Vagina (tissue), 2 donors: ENCODE measurements around the gene ADCY7. TPM values are rescaled to one million over a fixed set of nuclear protein-coding genes. Genes with fewer than 3 reads are reported as not detected.

Experiments
- DNase-seq, 2 donors: peaks; one replicate each; pipeline ENCODE4 v3.0.0-alpha.2; 2017; ENCODE audit errors: extremely low spot score in 2 of 2
- H3K27ac ChIP-seq: fragments of 200-600 bp; sonication (generic); one replicate; pipeline ENCODE4 v1.5.1; 2019
- H3K27me3 ChIP-seq: fragments of 200-600 bp; sonication (generic); one replicate; pipeline ENCODE4 v1.5.1; 2019
- H3K36me3 ChIP-seq, 2 donors: fragments of 200-600 bp; sonication (generic); one replicate each; pipeline ENCODE4 v1.5.1; 2017 to 2019
- H3K4me1 ChIP-seq: fragments of 200-600 bp; sonication (generic); one replicate; pipeline ENCODE4 v1.5.1; 2019
- H3K4me3 ChIP-seq, 2 donors: fragments of 200-600 bp; sonication (generic); 1 replicate in 1 of 2; 2 replicates in 1 of 2; pipeline ENCODE4 v1.5.1; 2016 to 2019
- H3K9me3 ChIP-seq: fragments of 200-600 bp; sonication (generic); one replicate; pipeline ENCODE4 v1.5.1; 2019
- CTCF ChIP-seq, 3 experiments: fragments of 450-650 bp in 2 of 3; fragments of 200-600 bp in 1 of 3; sonication (generic) in 1 of 3; IDR thresholded peaks; one replicate each; pipeline ENCODE4 v1.5.1; 2017 to 2019; ENCODE audit warnings: antibody characterized with exemption in 3 of 3, mild to moderate bottlenecking in 2 of 3, moderate library complexity in 2 of 3
- POLR2A ChIP-seq, 2 donors: fragments of 450-650 bp; IDR thresholded peaks; one replicate each; pipeline ENCODE4 v1.6.1; 2017; ENCODE audit warnings: antibody characterized with exemption in 2 of 2, mild to moderate bottlenecking in 2 of 2, moderate library complexity in 2 of 2
- POLR2AphosphoS5 ChIP-seq, 2 donors: sonication (generic); formaldehyde crosslinking; IDR thresholded peaks; one replicate each; pipeline ENCODE4 v1.9.0; 2017; ENCODE audit warnings: antibody characterized with exemption in 2 of 2, mild to moderate bottlenecking in 2 of 2, low read depth in 1 of 2; ENCODE audit not compliant: insufficient read depth in 1 of 2
- intact Hi-C: fragments of 100-400 bp; cut with DNase I; formaldehyde crosslinking; loops from one replicate; pipeline ENCODE4 v1.15.1; 2023
- total RNA-seq: library from RNA; depleted of rRNA; stranded (reverse); fragments of >200 nt; gene quantifications from one replicate; pipeline ENCODE4 v1.2.3, GENCODE V29; 2016

Gene ADCY7
- total RNA-seq, 1 donor from 2014 or later, result 18.9 TPM

- Histone ChIP-seq H3K36me3 (no peaks in the 10 kb centered on the region), H3K9me3 (no peaks in the 10 kb centered on the region), H3K4me1 (peaks cover 4% of the 10 kb centered on the region), H3K27ac (peak overlapping the region; percentile 33), H3K27me3 (no peaks in the 10 kb centered on the region), H3K4me3 (peak overlapping the region; percentile 3 to 24)
- intact Hi-C loops, result no loop called here
- TF ChIP-seq POLR2A (IDR thresholded peaks at IDR 0.05), result no peak
- TF ChIP-seq CTCF (IDR thresholded peaks at IDR 0.05), result no peak
- TF ChIP-seq POLR2AphosphoS5 (IDR thresholded peaks at IDR 0.05; ENCODE audit: insufficient read depth in 1 of 2, low read depth in 1 of 2), result no peak
- no peak for DNase-seq
These were observed 7.6 kb downstream of the ADCY7 start for GRCh38 chr16:50273888-50274325.

- peak overlapping the region; percentile 48 for H3K27ac ChIP-seq
- no peaks in the 10 kb centered on the region for H3K36me3 ChIP-seq
- no peaks in the 10 kb centered on the region for H3K9me3 ChIP-seq
- DNase-seq, result no peak
- H3K27me3 ChIP-seq, result no peaks in the 10 kb centered on the region
- intact Hi-C loops, result no loop called here
- TF ChIP-seq CTCF (IDR thresholded peaks at IDR 0.05) (no peak), POLR2A (IDR thresholded peaks at IDR 0.05) (no peak), POLR2AphosphoS5 (IDR thresholded peaks at IDR 0.05; ENCODE audit: insufficient read depth in 1 of 2, low read depth in 1 of 2) (no peak)
- H3K4me3 ChIP-seq, result peak overlapping the region; percentile 3 to 24
- peaks cover 4% of the 10 kb centered on the region for H3K4me1 ChIP-seq
These were observed 8.2 kb downstream of the ADCY7 start for GRCh38 chr16:50274326-50275097.

- Histone ChIP-seq H3K36me3 (no peaks in the 10 kb centered on the region), H3K4me1 (peaks cover 4% of the 10 kb centered on the region), H3K27me3 (no peaks in the 10 kb centered on the region), H3K9me3 (no peaks in the 10 kb centered on the region), H3K4me3 (no peak overlapping the region), H3K27ac (peak overlapping the region; percentile 48)
- TF ChIP-seq POLR2AphosphoS5 (IDR thresholded peaks at IDR 0.05; ENCODE audit: insufficient read depth in 1 of 2, low read depth in 1 of 2) (no peak), CTCF (IDR thresholded peaks at IDR 0.05) (no peak), POLR2A (IDR thresholded peaks at IDR 0.05) (no peak)
- no peak for DNase-seq
- intact Hi-C loops, result no loop called here
These were observed 8.7 kb downstream of the ADCY7 start for GRCh38 chr16:50275098-50275415.

GRCh38 chr16:50275428-50276325 is 9.3 kb downstream of the ADCY7 start:
- H3K4me1 ChIP-seq, result peaks cover 4% of the 10 kb centered on the region

More at GRCh38 chr16:50275428-50276325, 9.3 kb downstream of the ADCY7 start:
- TF ChIP-seq POLR2A (IDR thresholded peaks at IDR 0.05) (no peak), POLR2AphosphoS5 (IDR thresholded peaks at IDR 0.05; ENCODE audit: insufficient read depth in 1 of 2, low read depth in 1 of 2) (no peak), CTCF (IDR thresholded peaks at IDR 0.05) (no peak)
- no peak for DNase-seq
- H3K4me3 ChIP-seq, result no peak overlapping the region
- H3K9me3 ChIP-seq, result no peaks in the 10 kb centered on the region
- intact Hi-C loops, result no loop called here
- no peak overlapping the region for H3K27ac ChIP-seq
- H3K27me3 ChIP-seq, result no peaks in the 10 kb centered on the region
- H3K36me3 ChIP-seq, result no peaks in the 10 kb centered on the region
